DOHH2 (cell line): ENCODE measurements around the gene RIBC2.

Experiments
- EZH2phosphoT487 ChIP-seq: fragments of 200-600 bp; sonication (generic); IDR thresholded peaks from 2 replicates; pipeline ENCODE4 v1.6.1; 2017; ENCODE audit warnings: borderline replicate concordance, mild to moderate bottlenecking, antibody characterized with exemption, low read length, moderate library complexity, mixed read lengths
- TF ChIP-seq, protein P1 (sequence below): fragments of 200-600 bp; sonication (generic); IDR thresholded peaks from one replicate; pipeline ENCODE4 v1.5.1; 2014; ENCODE audit warnings: antibody characterized with exemption, mild to moderate bottlenecking, low read depth, low read length; ENCODE audit not compliant: poor library complexity, severe bottlenecking

DNA sequence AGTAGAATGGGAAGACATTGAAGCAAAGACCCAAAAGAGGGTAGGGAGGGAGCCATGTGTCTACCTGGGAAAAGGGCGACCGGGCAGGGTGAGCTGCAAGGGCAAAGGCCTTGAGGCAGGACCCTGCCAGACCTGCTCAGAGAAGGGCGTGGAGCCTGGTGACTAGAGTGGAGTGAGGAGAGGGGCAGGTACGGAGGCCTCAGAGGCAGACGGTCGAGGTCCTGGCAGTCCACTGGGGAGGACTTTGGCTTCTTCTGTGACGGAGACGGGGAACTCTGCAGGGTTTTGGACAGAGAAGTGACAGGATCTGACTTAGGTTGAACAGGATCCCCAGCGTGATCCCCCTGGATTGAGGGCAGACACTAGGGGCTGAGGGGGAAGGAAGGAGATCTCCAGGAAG, 12.9 kb downstream of the RIBC2 start:
- TF ChIP-seq, protein P1, sequence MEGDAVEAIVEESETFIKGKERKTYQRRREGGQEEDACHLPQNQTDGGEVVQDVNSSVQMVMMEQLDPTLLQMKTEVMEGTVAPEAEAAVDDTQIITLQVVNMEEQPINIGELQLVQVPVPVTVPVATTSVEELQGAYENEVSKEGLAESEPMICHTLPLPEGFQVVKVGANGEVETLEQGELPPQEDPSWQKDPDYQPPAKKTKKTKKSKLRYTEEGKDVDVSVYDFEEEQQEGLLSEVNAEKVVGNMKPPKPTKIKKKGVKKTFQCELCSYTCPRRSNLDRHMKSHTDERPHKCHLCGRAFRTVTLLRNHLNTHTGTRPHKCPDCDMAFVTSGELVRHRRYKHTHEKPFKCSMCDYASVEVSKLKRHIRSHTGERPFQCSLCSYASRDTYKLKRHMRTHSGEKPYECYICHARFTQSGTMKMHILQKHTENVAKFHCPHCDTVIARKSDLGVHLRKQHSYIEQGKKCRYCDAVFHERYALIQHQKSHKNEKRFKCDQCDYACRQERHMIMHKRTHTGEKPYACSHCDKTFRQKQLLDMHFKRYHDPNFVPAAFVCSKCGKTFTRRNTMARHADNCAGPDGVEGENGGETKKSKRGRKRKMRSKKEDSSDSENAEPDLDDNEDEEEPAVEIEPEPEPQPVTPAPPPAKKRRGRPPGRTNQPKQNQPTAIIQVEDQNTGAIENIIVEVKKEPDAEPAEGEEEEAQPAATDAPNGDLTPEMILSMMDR = no peak
- TF ChIP-seq EZH2phosphoT487 = no peak
